Muscle layer of colon (tissue), 2 donors: Measurements from ENCODE around the gene LMF2.

ENCODE experiments used
- H3K27ac ChIP-seq: one replicate; pipeline ENCODE4 v1.7.0; 2013; ENCODE audit warnings: low read depth, mild to moderate bottlenecking, low read length, moderate library complexity
- H3K27me3 ChIP-seq, 2 donors: one replicate each; pipeline ENCODE4 v1.7.0; 2013; ENCODE audit warnings: low read length in 2 of 2, mild to moderate bottlenecking in 2 of 2; ENCODE audit not compliant: insufficient read depth in 2 of 2, control insufficient read depth in 1 of 2
- H3K36me3 ChIP-seq: one replicate; pipeline ENCODE4 v1.7.0; 2013; ENCODE audit warnings: mild to moderate bottlenecking, low read length; ENCODE audit not compliant: insufficient read depth
- H3K4me1 ChIP-seq: one replicate; pipeline ENCODE4 v1.7.0; 2013; ENCODE audit warnings: mild to moderate bottlenecking, low read length; ENCODE audit not compliant: insufficient read depth
- H3K4me3 ChIP-seq, 2 donors: one replicate each; pipeline ENCODE4 v1.7.0; 2013; ENCODE audit warnings: low read length in 2 of 2, low read depth in 1 of 2, mild to moderate bottlenecking in 1 of 2, moderate library complexity in 1 of 2
- H3K9ac ChIP-seq: one replicate; pipeline ENCODE4 v1.7.0; 2013; ENCODE audit warnings: low read length
- H3K9me3 ChIP-seq: one replicate; pipeline ENCODE4 v1.7.0; 2013; ENCODE audit warnings: mild to moderate bottlenecking, low read length
- donor health status: abdominal sarcoma.
- donor health status: Adenocarcinoma of cecum.

Gene LMF2, protein sequence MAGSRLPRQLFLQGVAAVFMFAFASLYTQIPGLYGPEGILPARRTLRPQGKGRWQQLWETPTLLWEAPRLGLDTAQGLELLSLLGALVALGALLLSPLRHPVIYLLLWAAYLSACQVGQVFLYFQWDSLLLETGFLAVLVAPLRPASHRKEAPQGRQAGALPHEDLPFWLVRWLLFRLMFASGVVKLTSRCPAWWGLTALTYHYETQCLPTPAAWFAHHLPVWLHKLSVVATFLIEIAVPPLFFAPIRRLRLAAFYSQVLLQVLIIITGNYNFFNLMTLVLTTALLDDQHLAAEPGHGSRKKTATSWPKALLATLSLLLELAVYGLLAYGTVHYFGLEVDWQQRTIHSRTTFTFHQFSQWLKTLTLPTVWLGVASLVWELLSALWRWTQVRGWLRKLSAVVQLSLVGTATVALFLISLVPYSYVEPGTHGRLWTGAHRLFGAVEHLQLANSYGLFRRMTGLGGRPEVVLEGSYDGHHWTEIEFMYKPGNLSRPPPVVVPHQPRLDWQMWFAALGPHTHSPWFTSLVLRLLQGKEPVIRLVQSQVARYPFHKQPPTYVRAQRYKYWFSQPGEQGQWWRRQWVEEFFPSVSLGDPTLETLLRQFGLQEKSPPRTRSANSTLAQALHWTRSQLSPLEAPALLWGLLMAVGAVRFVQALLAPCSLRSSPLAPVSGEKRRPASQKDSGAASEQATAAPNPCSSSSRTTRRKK

GRCh38 chr22:50507421-50507990 is at the start of gene LMF2:
LMF2 (minus strand) TSS chr22:50507702; CDS start chr22:50507675, 27 bp downstream.
- Histone ChIP-seq H3K36me3 (peaks cover 21% of the 10 kb centered on the region), H3K27me3 (no peaks in the 10 kb centered on the region), H3K4me1 (peaks cover 22% of the 10 kb centered on the region)

DNA sequence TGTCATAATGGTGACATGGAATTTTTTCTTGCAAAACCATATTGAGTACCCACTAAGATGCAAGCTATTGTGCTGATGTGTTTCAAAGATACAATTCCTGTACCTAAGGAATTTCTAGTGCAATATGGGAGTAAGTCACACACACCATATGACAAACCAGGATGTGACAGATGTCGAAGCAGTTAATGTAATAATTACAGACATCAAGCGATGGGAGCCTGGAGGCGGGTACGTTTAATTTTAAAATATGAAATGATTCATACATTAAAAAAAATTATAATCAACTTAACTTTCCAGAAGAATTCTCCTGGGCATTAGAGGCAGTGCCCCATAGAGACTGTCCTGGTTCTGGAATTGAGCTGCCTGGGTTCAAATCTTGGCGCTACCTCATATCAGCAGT is 49.2 kb upstream of the LMF2 start:
- H3K36me3 ChIP-seq: no peaks in the 10 kb centered on the region
- H3K27me3 ChIP-seq: peaks cover 0 to 3% of the 10 kb centered on the region in 2 donors
- no peaks in the 10 kb centered on the region for H3K9me3 ChIP-seq
- no peaks in the 10 kb centered on the region for H3K4me1 ChIP-seq
- no peak overlapping the region for H3K9ac ChIP-seq
- no peak overlapping the region for H3K27ac ChIP-seq
- no peak overlapping the region for H3K4me3 ChIP-seq

More at GRCh38 chr22:50507421-50507990, at the start of gene LMF2:
- Histone ChIP-seq H3K9me3 (no peaks in the 10 kb centered on the region), H3K4me3 (peak within 1 kb of the TSS; percentile 96 to 99), H3K27ac (peak within 1 kb of the TSS; percentile 87), H3K9ac (peak within 1 kb of the TSS; percentile 93)

DNA sequence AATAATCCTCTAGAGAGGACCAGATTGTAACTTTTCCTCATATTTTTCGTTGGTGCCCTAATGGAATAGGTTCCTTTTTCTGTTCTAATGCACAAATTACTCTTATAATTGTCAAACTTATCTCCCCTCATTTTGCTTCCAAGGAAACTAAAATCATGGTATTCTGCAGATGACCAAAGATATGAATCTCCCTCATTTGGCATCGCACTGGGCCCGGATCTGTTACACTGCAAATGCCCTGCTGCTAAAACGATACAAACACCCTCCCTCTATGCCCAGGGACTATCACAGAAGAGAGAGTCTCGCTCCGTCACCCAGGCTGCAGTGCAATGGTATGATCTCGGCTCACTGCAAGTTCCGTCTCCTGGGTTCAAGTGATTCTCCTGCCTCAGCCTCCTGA is 45.8 kb upstream of the LMF2 start:
- Histone ChIP-seq H3K9me3 (no peaks in the 10 kb centered on the region), H3K27me3 (peaks cover 0 to 25% of the 10 kb centered on the region in 2 donors), H3K4me1 (no peaks in the 10 kb centered on the region), H3K4me3 (no peak overlapping the region), H3K9ac (no peak overlapping the region), H3K27ac (no peak overlapping the region), H3K36me3 (no peaks in the 10 kb centered on the region)

DNA sequence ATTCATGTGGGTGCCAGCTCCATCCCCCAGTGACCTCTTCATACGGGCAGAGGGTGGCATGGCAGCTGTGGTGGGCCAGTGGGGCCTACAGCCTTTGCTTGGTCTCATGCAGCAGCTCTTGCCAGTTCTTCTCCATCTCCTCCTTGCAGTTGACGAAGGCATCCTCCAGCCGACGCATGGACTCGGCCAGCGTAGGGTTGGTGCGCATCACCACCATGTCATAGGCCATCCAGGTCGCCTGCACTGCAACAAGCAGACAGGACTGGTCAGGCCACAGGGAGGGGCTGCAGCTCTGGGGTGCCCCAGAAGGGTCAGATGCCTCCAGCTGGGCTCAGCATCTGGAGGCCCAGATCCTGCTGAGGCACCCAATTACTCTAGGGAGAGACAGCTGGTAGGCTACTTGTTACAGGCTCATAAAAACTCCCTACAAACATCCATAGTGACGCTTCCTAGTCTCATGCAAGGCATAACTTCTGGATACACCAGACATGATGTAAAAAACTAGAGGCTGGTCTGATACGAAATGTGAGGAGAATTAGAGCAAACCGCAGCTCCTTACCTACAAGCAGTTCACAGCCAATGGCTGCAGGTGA is 43.8 kb upstream of the LMF2 start:
- H3K27ac ChIP-seq: no peak overlapping the region
- no peak overlapping the region for H3K4me3 ChIP-seq
- peaks cover 0 to 44% of the 10 kb centered on the region in 2 donors for H3K27me3 ChIP-seq
- H3K9ac ChIP-seq: no peak overlapping the region
- no peaks in the 10 kb centered on the region for H3K9me3 ChIP-seq
- H3K36me3 ChIP-seq: no peaks in the 10 kb centered on the region
- no peaks in the 10 kb centered on the region for H3K4me1 ChIP-seq

- Histone ChIP-seq H3K27me3 (peaks cover 4 to 53% of the 10 kb centered on the region in 2 donors), H3K9ac (no peak overlapping the region), H3K4me1 (no peaks in the 10 kb centered on the region), H3K9me3 (no peaks in the 10 kb centered on the region), H3K27ac (no peak overlapping the region), H3K4me3 (no peak overlapping the region), H3K36me3 (no peaks in the 10 kb centered on the region)
Observed at GRCh38 chr22:50550395-50550794, 42.9 kb upstream of the LMF2 start.

GRCh38 chr22:50548921-50549790 is 41.7 kb upstream of the LMF2 start:
- Histone ChIP-seq H3K36me3 (no peaks in the 10 kb centered on the region), H3K9ac (no peak overlapping the region), H3K9me3 (no peaks in the 10 kb centered on the region), H3K4me1 (peaks cover 5% of the 10 kb centered on the region), H3K4me3 (peak overlapping the region in 1 of 2 donors; percentile 27), H3K27ac (no peak overlapping the region), H3K27me3 (peaks cover 16 to 63% of the 10 kb centered on the region in 2 donors)

DNA sequence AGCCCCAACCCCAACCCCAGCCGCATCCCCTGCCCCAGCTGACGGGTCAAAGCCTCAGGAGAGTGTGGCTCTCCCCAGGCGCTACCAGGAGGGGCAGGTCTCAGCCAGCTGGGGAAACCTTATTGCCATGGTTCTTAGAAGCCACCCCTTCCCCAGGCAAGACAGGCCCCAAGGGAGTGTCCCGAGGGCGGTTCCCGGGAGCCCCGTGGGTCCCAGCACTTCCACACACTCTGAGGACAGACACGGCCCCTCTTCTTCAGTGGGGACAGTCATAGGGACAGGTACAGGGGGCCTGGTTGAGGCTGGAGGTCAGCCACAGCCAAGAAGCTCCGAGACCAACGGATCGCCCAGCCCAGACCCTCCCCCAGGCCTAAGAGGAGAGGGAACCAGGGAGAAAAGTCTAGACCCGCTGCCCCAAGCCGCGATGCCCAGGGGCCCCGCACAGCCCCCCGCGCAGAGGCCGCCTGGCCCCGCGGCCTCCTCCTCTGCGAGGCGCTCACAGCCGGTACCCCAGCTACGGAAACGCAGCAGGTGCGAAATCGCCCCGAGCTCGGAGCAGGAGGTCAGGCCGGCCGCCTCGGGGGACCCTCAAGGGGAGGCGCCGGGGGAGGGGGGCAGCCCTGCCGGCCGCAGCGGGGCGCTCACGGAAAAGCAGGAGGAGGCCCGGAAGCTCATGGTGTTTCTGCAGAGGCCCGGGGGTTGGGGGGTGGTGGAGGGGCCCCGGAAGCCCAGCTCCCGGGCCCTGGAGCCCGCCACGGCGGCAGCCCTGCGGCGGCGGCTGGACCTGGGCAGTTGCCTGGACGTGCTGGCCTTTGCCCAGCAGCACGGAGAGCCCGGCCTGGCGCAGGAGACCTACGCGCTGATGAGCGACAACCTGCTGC is 40.8 kb upstream of the LMF2 start:
- H3K36me3 ChIP-seq: no peaks in the 10 kb centered on the region
- peaks cover 17 to 72% of the 10 kb centered on the region in 2 donors for H3K27me3 ChIP-seq
- H3K4me1 ChIP-seq: peaks cover 6% of the 10 kb centered on the region
- H3K27ac ChIP-seq: no peak overlapping the region
- no peaks in the 10 kb centered on the region for H3K9me3 ChIP-seq
- H3K9ac ChIP-seq: no peak overlapping the region
- peak overlapping the region in 1 of 2 donors; percentile 27 for H3K4me3 ChIP-seq

DNA sequence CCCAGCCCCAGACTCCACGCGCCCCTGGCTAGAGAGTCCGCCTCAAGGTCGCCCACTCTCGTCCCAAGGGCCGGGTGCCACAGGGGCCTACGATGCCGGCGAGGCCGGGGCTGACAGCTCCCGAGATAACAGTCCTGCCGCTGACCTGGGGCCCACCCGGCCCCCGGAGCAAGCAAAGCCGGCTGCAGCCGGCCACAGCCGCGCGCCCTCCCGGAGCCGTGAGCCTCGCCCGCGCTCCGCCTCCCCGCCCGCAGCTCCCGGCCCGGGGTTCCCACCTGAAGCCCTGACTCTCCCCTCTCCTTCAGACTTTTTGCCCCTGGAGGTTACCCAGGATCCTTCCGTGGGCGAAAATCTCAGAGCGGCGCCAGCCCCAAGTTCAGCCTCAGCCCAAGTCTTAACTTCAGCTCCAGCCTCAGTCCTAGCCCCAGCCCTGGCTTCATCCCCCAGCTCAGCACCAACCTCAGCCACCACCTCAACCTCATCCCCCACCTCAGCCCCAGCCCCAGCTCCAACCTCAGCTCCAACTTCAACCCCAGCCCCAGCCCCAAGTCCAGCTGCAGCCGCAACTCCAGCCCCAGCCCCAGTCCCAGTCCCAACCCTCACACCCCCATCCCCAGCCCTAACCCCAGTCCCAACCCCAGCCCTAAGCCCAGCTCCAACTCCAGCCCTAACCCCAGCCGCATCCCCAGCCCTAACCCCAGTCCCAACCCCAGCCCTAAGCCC is 39.9 kb upstream of the LMF2 start:
- Histone ChIP-seq H3K4me3 (no peak overlapping the region), H3K27me3 (peaks cover 17 to 72% of the 10 kb centered on the region in 2 donors), H3K9ac (no peak overlapping the region), H3K27ac (no peak overlapping the region), H3K9me3 (no peaks in the 10 kb centered on the region), H3K4me1 (peaks cover 6% of the 10 kb centered on the region), H3K36me3 (no peaks in the 10 kb centered on the region)

DNA sequence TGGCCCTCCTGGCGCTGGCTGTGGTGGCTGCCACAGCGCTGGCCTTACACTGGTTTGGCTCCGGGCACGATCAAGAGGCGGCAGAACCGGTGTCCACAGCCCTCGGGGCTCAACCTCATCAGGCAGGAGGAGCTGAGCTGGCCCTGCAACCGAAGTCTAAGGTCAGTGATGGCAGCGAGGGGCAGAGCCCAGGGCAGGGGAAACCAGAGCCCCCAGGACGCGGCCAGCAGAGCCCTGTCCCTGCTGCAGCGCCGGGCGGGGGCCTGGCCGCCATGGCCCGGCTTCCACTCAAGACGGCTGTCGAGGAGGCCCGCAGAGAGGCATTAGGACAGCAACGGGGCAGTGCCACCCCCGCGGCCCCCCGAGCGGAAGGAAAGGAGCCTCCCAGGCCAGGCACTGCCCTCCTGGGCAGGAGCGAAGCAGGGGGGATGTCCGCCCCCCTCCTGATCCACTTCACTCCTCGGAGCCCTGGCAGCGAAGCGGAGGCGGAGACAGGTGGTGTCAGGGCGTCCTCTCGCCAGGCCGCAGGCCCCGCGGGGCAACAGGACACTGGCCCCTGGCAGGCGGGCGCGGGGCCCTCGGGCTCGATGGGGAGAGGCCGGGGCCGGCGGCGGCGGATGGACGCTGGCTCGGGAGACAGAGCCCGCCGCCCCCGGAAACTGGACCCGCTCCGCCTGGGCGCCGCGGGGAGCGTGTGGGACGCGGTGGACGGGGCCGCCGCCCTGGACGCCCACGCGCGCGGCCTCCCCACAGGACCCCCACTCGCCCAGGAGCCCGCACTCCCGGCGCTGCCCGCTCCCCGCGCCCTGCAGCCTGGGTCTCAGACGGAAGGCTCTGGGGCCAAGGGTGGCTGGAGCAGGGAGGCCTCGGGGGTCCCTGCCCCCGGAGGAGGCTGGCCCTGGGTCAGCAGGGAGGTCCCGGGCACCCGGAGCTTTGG is 39.1 kb upstream of the LMF2 start:
- H3K9me3 ChIP-seq: no peaks in the 10 kb centered on the region
- no peak overlapping the region for H3K9ac ChIP-seq
- H3K27me3 ChIP-seq: peaks cover 17 to 68% of the 10 kb centered on the region in 2 donors
- H3K4me3 ChIP-seq: no peak overlapping the region
- H3K36me3 ChIP-seq: no peaks in the 10 kb centered on the region
- peaks cover 6% of the 10 kb centered on the region for H3K4me1 ChIP-seq
- no peak overlapping the region for H3K27ac ChIP-seq
